C4-2B (cell line): ENCODE measurements around the gene RBFOX2.

Experiments
- ZFX ChIP-seq: fragments of 450-650 bp; IDR thresholded peaks from 2 replicates; pipeline ENCODE4 v1.6.1; 2017
- TF ChIP-seq, protein P1 (sequence below): fragments of 450-650 bp; conservative IDR thresholded peaks from 2 replicates; pipeline ENCODE4 v1.5.1; 2017; ENCODE audit warnings: mild to moderate bottlenecking

GRCh38 chr22:35839841-35840301 is 188.8 kb downstream of the RBFOX2 start:
- TF ChIP-seq, protein P1, sequence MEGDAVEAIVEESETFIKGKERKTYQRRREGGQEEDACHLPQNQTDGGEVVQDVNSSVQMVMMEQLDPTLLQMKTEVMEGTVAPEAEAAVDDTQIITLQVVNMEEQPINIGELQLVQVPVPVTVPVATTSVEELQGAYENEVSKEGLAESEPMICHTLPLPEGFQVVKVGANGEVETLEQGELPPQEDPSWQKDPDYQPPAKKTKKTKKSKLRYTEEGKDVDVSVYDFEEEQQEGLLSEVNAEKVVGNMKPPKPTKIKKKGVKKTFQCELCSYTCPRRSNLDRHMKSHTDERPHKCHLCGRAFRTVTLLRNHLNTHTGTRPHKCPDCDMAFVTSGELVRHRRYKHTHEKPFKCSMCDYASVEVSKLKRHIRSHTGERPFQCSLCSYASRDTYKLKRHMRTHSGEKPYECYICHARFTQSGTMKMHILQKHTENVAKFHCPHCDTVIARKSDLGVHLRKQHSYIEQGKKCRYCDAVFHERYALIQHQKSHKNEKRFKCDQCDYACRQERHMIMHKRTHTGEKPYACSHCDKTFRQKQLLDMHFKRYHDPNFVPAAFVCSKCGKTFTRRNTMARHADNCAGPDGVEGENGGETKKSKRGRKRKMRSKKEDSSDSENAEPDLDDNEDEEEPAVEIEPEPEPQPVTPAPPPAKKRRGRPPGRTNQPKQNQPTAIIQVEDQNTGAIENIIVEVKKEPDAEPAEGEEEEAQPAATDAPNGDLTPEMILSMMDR = no peak
- TF ChIP-seq ZFX = no peak
